ENCODE data around the gene REST. TPM values are rescaled to one million over a fixed set of nuclear protein-coding genes. Genes with fewer than 3 reads are reported as not detected.
"Not testable (repeated sequence)": the region's sequence is repeated elsewhere in the genome, so short reads cannot be mapped to it uniquely, and the experiment has no call there.

Gene REST, protein sequence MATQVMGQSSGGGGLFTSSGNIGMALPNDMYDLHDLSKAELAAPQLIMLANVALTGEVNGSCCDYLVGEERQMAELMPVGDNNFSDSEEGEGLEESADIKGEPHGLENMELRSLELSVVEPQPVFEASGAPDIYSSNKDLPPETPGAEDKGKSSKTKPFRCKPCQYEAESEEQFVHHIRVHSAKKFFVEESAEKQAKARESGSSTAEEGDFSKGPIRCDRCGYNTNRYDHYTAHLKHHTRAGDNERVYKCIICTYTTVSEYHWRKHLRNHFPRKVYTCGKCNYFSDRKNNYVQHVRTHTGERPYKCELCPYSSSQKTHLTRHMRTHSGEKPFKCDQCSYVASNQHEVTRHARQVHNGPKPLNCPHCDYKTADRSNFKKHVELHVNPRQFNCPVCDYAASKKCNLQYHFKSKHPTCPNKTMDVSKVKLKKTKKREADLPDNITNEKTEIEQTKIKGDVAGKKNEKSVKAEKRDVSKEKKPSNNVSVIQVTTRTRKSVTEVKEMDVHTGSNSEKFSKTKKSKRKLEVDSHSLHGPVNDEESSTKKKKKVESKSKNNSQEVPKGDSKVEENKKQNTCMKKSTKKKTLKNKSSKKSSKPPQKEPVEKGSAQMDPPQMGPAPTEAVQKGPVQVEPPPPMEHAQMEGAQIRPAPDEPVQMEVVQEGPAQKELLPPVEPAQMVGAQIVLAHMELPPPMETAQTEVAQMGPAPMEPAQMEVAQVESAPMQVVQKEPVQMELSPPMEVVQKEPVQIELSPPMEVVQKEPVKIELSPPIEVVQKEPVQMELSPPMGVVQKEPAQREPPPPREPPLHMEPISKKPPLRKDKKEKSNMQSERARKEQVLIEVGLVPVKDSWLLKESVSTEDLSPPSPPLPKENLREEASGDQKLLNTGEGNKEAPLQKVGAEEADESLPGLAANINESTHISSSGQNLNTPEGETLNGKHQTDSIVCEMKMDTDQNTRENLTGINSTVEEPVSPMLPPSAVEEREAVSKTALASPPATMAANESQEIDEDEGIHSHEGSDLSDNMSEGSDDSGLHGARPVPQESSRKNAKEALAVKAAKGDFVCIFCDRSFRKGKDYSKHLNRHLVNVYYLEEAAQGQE
- 43.5 and 72.0 TPM in 2 replicates for total RNA-seq (2014; rRNA removed; shearing (Covaris generic))

- Histone ChIP-seq H3K36me3 (replicated peaks; ENCODE audit: control insufficient read depth, insufficient read depth, low read length) (no peaks in the 10 kb centered on the region; the same call in 1 of the 2 replicates), H3K4me3 (ENCODE audit: insufficient read depth, low read depth, low read length) (peak within 1 kb of the TSS; percentile 83), H3K27me3 (ENCODE audit: control insufficient read depth, insufficient read depth, low read length) (no peaks in the 10 kb centered on the region; the same call in 1 of the 2 replicates)
- DNase-seq = peak; percentile 94
Observed at GRCh38 chr4:56907489-56908205, at the start of gene REST. Gene REST (plus strand): TSS chr4:56907900. CDS start chr4:56910639, 2,739 bp downstream.

DNA sequence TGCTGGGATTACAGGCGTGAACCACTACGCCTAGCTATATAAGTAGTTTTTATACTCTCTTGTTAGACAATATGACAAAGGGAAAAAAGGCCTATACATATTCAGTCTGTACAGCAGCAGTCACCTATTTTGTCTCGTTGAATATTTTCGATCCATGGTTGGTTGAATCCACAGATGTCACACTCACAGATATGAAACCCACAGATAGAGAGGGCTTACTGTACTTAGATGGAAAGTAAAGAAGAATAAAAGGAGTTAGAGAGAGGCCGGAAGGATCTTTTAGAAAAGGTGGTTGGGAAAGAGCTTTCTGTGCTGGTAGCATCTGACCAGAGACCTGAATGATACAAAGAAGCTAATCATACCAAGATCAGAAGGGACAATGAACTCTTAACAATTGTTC, 47.9 kb upstream of the REST start:
- Histone ChIP-seq H3K27me3 (ENCODE audit: control insufficient read depth, insufficient read depth, low read length) (no peaks in the 10 kb centered on the region; the same call in 1 of the 2 replicates), H3K4me3 (ENCODE audit: insufficient read depth, low read depth, low read length) (no peak overlapping the region), H3K36me3 (replicated peaks; ENCODE audit: control insufficient read depth, insufficient read depth, low read length) (no peaks in the 10 kb centered on the region)
- no peak for DNase-seq

DNA sequence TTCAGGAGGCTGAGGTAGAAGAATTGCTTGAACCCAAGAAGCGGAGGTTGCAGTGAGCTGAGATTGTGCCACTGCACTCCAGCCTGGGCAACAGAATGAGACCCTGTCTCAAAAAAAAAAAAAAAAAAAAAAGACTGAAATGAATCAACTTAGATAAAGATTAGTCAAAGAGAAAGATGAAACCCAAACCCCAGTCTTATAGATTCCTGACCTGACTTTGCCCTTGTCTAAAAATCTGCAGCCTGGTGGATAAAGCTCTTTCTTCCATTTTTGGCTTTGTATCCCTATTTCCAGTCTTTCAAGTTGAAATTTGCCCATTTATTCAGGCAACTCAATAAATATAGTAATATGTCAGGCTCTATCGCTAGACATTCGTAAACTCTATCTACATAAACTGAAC, 46.9 kb upstream of the REST start:
- Histone ChIP-seq H3K4me3 (ENCODE audit: insufficient read depth, low read depth, low read length) (no peak overlapping the region), H3K27me3 (ENCODE audit: control insufficient read depth, insufficient read depth, low read length) (no peaks in the 10 kb centered on the region; the same call in 1 of the 2 replicates)

GRCh38 chr4:56861360-56861759, 46.3 kb upstream of the REST start:
- DNase-seq = peak; percentile 55

More for the DNA sequence above, 46.9 kb upstream of the REST start:
- DNase-seq = no peak
- no peaks in the 10 kb centered on the region for H3K36me3 ChIP-seq (replicated peaks; ENCODE audit: control insufficient read depth, insufficient read depth, low read length)

DNA sequence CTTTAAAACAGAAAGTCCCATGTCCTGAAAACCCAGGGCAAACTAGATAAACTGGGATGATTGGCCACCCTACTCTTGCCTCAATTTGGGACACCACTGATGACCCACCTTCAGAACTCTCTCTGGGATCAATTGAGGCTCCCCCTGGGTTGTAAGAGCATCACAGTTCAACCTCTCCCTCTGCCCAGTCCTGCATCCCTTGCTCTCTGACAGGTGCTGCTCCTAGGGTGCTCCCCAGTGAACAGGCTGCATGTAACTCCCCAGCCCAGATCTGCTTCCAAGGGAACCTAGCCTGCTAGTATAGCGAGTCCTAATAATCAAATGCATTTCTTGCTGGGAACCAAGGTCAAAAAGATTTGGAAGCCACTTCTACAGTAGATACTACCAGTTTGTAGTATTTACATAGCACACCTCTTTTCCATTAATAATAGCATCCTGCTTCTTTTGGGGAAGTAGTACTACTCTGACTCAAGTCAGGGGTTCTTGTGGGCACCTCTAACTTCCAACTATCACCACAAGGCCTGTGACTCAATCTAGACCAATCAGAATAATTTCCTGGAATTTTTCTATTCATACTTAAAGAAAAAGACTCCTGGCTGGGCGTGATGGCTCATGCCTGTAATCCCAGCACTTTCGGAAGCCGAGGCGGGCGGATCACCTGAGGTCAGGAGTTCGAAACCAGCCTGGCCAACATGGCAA, 44.1 kb upstream of the REST start:
- no peak overlapping the region for H3K4me3 ChIP-seq (ENCODE audit: insufficient read depth, low read depth, low read length)
- no peaks in the 10 kb centered on the region for H3K27me3 ChIP-seq (ENCODE audit: control insufficient read depth, insufficient read depth, low read length)
- DNase-seq = no peak
- H3K36me3 ChIP-seq (replicated peaks; ENCODE audit: control insufficient read depth, insufficient read depth, low read length) = no peaks in the 10 kb centered on the region

More at GRCh38 chr4:56861360-56861759, 46.3 kb upstream of the REST start:
- H3K4me3 ChIP-seq (ENCODE audit: insufficient read depth, low read depth, low read length) = no peak overlapping the region
- H3K36me3 ChIP-seq (replicated peaks; ENCODE audit: control insufficient read depth, insufficient read depth, low read length) = no peaks in the 10 kb centered on the region
- no peaks in the 10 kb centered on the region; the same call in 1 of the 2 replicates for H3K27me3 ChIP-seq (ENCODE audit: control insufficient read depth, insufficient read depth, low read length)

- no peak for DNase-seq
- no peaks in the 10 kb centered on the region for H3K27me3 ChIP-seq (ENCODE audit: control insufficient read depth, insufficient read depth, low read length)
- no peaks in the 10 kb centered on the region for H3K36me3 ChIP-seq (replicated peaks; ENCODE audit: control insufficient read depth, insufficient read depth, low read length)
- no peak overlapping the region for H3K4me3 ChIP-seq (ENCODE audit: insufficient read depth, low read depth, low read length)
Observed at GRCh38 chr4:56870946-56871345, 36.8 kb upstream of the REST start.

DNA sequence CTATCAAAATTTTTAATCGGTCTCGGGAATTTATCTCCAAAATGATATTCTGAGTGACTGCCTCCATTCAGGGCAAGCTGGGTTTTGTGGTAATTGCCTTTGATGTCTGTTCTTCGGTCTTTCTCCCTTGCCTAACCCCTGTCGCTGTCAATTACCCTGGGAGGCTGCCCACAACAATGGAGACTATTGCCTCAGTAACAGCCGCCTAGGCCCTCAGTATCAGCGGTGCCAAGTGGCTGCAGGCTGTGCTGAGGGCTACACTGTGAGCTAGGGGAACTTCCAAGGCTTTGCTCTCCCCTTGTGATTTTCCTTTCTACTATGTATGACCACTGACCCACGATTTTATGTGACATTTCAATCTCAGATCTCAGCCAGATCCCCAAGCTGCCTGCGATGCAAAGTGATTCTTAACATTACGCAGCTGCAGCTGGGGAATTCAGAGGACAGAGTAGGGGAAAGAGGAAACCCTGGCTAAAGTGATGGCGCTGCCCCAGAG, 36.3 kb upstream of the REST start:
- no peaks in the 10 kb centered on the region for H3K36me3 ChIP-seq (replicated peaks; ENCODE audit: control insufficient read depth, insufficient read depth, low read length)
- no peaks in the 10 kb centered on the region for H3K27me3 ChIP-seq (ENCODE audit: control insufficient read depth, insufficient read depth, low read length)
- no peak overlapping the region for H3K4me3 ChIP-seq (ENCODE audit: insufficient read depth, low read depth, low read length)
- DNase-seq = peak; percentile 54

DNA sequence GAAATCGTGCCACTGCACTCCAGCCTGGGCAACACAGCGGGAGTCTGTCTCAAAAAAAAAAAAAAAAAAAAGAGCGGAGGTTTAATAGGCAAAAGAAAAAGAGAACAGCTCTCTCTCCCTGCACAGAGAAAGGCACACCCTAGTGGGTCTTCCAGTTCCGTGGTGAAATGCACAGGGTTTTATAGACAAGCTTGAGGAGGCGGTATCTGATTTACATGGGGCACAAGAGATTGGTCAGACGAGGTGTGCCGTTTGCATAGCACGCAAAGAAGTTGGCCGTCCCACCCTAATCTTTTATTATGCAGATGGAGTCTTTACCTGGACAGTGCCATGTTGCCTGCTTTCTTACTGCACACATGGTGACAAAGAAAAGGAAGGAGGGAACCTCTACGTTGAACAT, 33.5 kb upstream of the REST start:
- no peak for DNase-seq
- Histone ChIP-seq H3K4me3 (ENCODE audit: insufficient read depth, low read depth, low read length) (no peak overlapping the region), H3K36me3 (replicated peaks; ENCODE audit: control insufficient read depth, insufficient read depth, low read length) (no peaks in the 10 kb centered on the region), H3K27me3 (ENCODE audit: control insufficient read depth, insufficient read depth, low read length) (no peaks in the 10 kb centered on the region)

DNA sequence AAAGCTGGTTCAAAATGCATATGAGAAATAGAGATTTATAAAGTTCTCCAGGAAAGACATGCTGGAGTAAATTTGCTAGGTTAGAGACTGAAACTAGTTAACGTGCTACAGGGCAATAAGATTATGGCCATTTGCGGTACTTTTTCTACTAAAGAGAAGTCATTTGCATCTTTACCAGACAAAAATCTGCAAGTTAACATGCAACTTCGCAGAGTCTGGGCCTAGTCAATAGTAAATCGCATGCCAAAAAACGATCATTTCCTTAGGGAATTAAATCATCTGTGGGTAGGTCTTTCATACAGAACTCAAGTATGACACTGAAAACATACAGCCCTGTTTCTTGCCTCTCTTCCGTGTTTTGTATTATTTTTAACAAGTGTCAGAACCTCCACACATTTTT, 32.8 kb upstream of the REST start:
- Histone ChIP-seq H3K27me3 (ENCODE audit: control insufficient read depth, insufficient read depth, low read length) (no peaks in the 10 kb centered on the region), H3K4me3 (ENCODE audit: insufficient read depth, low read depth, low read length) (no peak overlapping the region), H3K36me3 (replicated peaks; ENCODE audit: control insufficient read depth, insufficient read depth, low read length) (no peaks in the 10 kb centered on the region)
- DNase-seq = no peak

DNA sequence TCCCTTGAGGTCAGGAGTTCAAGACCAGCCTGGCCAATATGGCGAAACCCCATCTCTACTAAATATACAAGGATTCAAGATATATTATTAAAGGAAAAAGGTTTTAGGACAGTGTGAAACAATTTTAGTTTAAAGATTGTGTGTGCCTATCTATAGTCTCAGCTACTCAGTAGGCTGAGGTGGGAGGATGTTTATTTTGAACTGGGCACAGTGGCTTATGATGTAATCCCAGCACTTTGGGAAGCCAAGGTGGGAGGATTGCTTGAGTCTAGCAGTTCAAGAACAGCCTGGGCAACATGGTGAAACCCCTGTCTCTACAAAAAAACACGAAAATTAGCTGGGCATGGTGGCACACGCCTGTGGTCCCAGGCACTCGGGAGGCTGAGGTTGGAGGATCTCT, 31.4 kb upstream of the REST start:
- Histone ChIP-seq H3K27me3 (ENCODE audit: control insufficient read depth, insufficient read depth, low read length) (no peaks in the 10 kb centered on the region), H3K36me3 (replicated peaks; ENCODE audit: control insufficient read depth, insufficient read depth, low read length) (no peaks in the 10 kb centered on the region), H3K4me3 (ENCODE audit: insufficient read depth, low read depth, low read length) (no peak overlapping the region)
- DNase-seq = no peak

DNA sequence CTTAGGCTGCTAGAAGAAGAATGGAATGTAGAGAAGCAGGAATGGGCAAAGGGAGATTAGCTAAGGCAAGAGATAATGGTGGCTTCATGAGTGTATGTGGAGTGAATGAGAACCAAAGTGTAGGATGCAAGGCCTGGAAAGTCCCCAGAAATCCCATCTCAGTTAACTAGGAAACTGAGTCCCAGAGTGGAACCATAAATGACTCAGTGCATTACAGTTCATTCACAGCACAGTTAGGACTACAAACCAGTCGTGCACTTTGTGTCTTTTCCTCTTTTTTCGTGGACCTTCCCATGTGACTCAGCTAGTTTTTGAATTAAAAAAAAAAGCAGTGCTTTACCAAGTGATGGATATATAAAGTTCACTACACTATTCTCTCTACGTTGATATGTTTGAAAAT, 27.7 kb upstream of the REST start:
- Histone ChIP-seq H3K36me3 (replicated peaks; ENCODE audit: control insufficient read depth, insufficient read depth, low read length) (no peaks in the 10 kb centered on the region), H3K27me3 (ENCODE audit: control insufficient read depth, insufficient read depth, low read length) (no peaks in the 10 kb centered on the region), H3K4me3 (ENCODE audit: insufficient read depth, low read depth, low read length) (no peak overlapping the region)
- no peak for DNase-seq

- no peak for DNase-seq
- Histone ChIP-seq H3K27me3 (ENCODE audit: control insufficient read depth, insufficient read depth, low read length) (no peaks in the 10 kb centered on the region), H3K4me3 (ENCODE audit: insufficient read depth, low read depth, low read length) (no peak overlapping the region), H3K36me3 (replicated peaks; ENCODE audit: control insufficient read depth, insufficient read depth, low read length) (no peaks in the 10 kb centered on the region)
Observed at GRCh38 chr4:56880572-56880971, 27.1 kb upstream of the REST start.

- DNase-seq; H3K27me3 ChIP-seq (ENCODE audit: control insufficient read depth, insufficient read depth, low read length); H3K4me3 ChIP-seq (ENCODE audit: insufficient read depth, low read depth, low read length); H3K36me3 ChIP-seq (replicated peaks; ENCODE audit: control insufficient read depth, insufficient read depth, low read length): not testable (repeated sequence)
Observed at GRCh38 chr4:56884511-56884910, 23.2 kb upstream of the REST start.
